CD4-positive, alpha-beta T cell (primary cell): ENCODE measurements around the gene RFNG. TPM values are rescaled to one million over a fixed set of nuclear protein-coding genes. Genes with fewer than 3 reads are reported as not detected.

Source experiments
- ATAC-seq: fragments of 200-7000 bp; cut with Tn5 transposase; one replicate; pipeline ENCODE4 v1.10.0; 2022; ENCODE audit warnings: mild to moderate bottlenecking; ENCODE audit not compliant: poor library complexity
- CTCF ChIA-PET: fragments of 350-600 bp; sonication (Branson Sonifier 250); formaldehyde crosslinking; loops from one replicate; lab custom pipeline; 2021; ENCODE audit warnings: antibody characterized with exemption, inconsistent platforms; lab: Charles Lee
- POLR2A ChIA-PET: fragments of 350-600 bp; sonication (Branson Sonifier 250); formaldehyde crosslinking; loops from one replicate; lab custom pipeline; 2021; ENCODE audit warnings: antibody characterized with exemption, inconsistent platforms; lab: Charles Lee
- DNase-seq, 14 experiments: peaks; one replicate each; pipeline ENCODE4 v3.0.0-alpha.2; 2013 to 2020; ENCODE audit warnings: mixed read lengths in 2 of 14
- H3K27ac ChIP-seq, 2 donors: one replicate each; pipeline versions ENCODE4 v1.5.1 to v1.7.0; 2013; ENCODE audit warnings: low read length in 2 of 2, low read depth in 1 of 2, mild to moderate bottlenecking in 1 of 2
- H3K27me3 ChIP-seq, 2 experiments: 1 replicate in 1 of 2; 2 replicates in 1 of 2; pipeline versions ENCODE4 v1.6.1 to v1.7.0; 2013; ENCODE audit warnings: low read length in 2 of 2, control low read depth in 1 of 2, mild to moderate bottlenecking in 1 of 2, moderate library complexity in 1 of 2; ENCODE audit not compliant: insufficient read depth in 2 of 2, control insufficient read depth in 1 of 2
- H3K36me3 ChIP-seq: one replicate; pipeline ENCODE4 v1.6.1; 2013; ENCODE audit warnings: low read length, control low read depth; ENCODE audit not compliant: insufficient read depth
- H3K4me1 ChIP-seq: one replicate; pipeline ENCODE4 v1.6.1; 2013; ENCODE audit warnings: low read length, control low read depth; ENCODE audit not compliant: insufficient read depth
- H3K4me3 ChIP-seq: one replicate; pipeline ENCODE4 v1.5.1; 2013; ENCODE audit warnings: mild to moderate bottlenecking, low read length, moderate library complexity
- H3K9me3 ChIP-seq, 2 experiments: 1 replicate in 1 of 2; 2 replicates in 1 of 2; pipeline versions ENCODE4 v1.6.1 to v1.7.0; 2013; ENCODE audit warnings: low read length in 2 of 2, mild to moderate bottlenecking in 2 of 2, control low read depth in 1 of 2, moderate library complexity in 1 of 2; ENCODE audit not compliant: control insufficient read depth in 1 of 2, insufficient read depth in 1 of 2
- H3K27ac Mint-ChIP-seq: one replicate; pipeline ENCODE4 v1.8.0; 2020; ENCODE audit warnings: mixed read lengths
- H3K27me3 Mint-ChIP-seq: one replicate; pipeline ENCODE4 v1.8.0; 2021; ENCODE audit warnings: mixed read lengths
- H3K36me3 Mint-ChIP-seq: one replicate; pipeline ENCODE4 v1.8.0; 2021; ENCODE audit warnings: low read depth, mixed read lengths
- H3K4me1 Mint-ChIP-seq: one replicate; pipeline ENCODE4 v1.8.0; 2021; ENCODE audit warnings: low read depth, mixed read lengths
- H3K4me3 Mint-ChIP-seq: one replicate; pipeline ENCODE4 v1.8.0; 2020; ENCODE audit warnings: mild to moderate bottlenecking, mixed read lengths
- H3K9me3 Mint-ChIP-seq: one replicate; pipeline ENCODE4 v1.8.0; 2020; ENCODE audit warnings: mixed read lengths
- intact Hi-C, 2 experiments: fragments of 100-400 bp; cut with DNase I in 1 of 2; cut with micrococcal nuclease in 1 of 2; formaldehyde crosslinking; loops; one replicate each; pipeline versions ENCODE4 v1.15.1 to v1.9.0; 2023 to 2025; cut with DNase I, micrococcal nuclease
- total RNA-seq, 174 experiments: library from RNA in 2 of 174; stranded (reverse) in 2 of 174; gene quantifications; one replicate each; pipeline ENCODE4 v1.2.3 and lab custom pipeline; 2021 to 2026
- TF ChIP-seq, protein P1 (sequence below): fragments of 200-600 bp; IDR thresholded peaks from one replicate; pipeline ENCODE4 v1.8.0; 2022; ENCODE audit warnings: antibody characterized with exemption, mild to moderate bottlenecking

RFNG gene
- total RNA-seq, 2 experiments from 2014 or later = 28.1 to 31.2 TPM

DNA sequence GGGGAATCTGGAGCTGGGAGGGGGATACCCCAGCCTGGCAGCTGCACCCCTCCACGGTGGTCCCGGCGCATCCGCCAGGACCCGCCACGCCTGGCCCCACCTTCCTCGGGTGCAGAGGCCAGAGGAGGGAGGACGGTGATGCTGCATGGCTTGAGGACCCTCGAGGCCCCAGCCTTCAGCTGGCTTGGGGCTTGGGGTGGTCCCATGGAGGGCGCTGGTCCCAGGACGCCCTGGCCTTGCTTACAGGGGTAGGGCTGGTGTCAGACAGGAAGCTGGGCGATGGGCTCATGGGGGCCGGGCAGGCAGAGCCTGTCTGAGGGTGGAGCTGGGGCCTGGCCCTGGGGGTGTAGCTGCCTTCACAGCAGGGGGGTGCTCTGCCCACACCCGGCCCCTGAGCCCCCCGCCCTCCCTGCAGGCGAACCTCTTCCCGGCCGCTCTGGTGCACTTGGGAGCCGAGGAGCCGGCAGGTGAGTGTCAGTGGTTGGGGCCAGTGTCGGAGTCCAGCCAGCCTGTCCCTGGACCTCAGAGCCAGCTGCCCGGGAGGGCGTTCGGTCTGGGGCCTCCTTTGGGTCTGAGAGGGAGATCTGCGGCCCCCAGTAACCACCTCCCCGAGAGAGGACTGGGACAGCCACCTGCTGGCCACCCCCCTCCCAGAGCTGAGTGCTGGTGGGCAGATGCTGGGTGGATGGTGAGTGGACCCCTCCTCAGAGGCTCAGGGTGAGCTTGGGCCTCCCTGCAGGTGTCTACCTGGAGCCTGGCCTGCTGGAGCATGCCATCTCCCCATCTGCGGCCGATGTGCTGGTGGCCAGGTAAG is 35.3 kb downstream of the RFNG start:
- Histone ChIP-seq H3K27ac (no peak overlapping the region), H3K9me3 (no peaks in the 10 kb centered on the region), H3K27me3 (no peaks in the 10 kb centered on the region), H3K4me3 (no peak overlapping the region), H3K4me1 (peaks cover 15% of the 10 kb centered on the region), H3K36me3 (peaks cover 11% of the 10 kb centered on the region)
- TF ChIP-seq, protein P1, sequence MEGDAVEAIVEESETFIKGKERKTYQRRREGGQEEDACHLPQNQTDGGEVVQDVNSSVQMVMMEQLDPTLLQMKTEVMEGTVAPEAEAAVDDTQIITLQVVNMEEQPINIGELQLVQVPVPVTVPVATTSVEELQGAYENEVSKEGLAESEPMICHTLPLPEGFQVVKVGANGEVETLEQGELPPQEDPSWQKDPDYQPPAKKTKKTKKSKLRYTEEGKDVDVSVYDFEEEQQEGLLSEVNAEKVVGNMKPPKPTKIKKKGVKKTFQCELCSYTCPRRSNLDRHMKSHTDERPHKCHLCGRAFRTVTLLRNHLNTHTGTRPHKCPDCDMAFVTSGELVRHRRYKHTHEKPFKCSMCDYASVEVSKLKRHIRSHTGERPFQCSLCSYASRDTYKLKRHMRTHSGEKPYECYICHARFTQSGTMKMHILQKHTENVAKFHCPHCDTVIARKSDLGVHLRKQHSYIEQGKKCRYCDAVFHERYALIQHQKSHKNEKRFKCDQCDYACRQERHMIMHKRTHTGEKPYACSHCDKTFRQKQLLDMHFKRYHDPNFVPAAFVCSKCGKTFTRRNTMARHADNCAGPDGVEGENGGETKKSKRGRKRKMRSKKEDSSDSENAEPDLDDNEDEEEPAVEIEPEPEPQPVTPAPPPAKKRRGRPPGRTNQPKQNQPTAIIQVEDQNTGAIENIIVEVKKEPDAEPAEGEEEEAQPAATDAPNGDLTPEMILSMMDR = no peak
- Mint-ChIP-seq H3K4me3 (no peak overlapping the region), H3K36me3 (no peaks in the 10 kb centered on the region), H3K27ac (no peak overlapping the region), H3K9me3 (no peaks in the 10 kb centered on the region), H3K4me1 (peaks cover 3% of the 10 kb centered on the region), H3K27me3 (no peaks in the 10 kb centered on the region)
- DNase-seq (no peak), ATAC-seq (no peak)
- ChIA-PET CTCF (interaction anchor here (1.3 kb wide), 1 partner anchor 57 kb away, joined by 4 read pairs; no protein-coding TSS in a partner anchor), POLR2A (interaction anchor here (1.1 to 1.5 kb wide), 2 partner anchors 14 to 57 kb away, joined by 3 to 5 read pairs; no protein-coding TSS in a partner anchor)
- intact Hi-C loops = no loop called here

DNA sequence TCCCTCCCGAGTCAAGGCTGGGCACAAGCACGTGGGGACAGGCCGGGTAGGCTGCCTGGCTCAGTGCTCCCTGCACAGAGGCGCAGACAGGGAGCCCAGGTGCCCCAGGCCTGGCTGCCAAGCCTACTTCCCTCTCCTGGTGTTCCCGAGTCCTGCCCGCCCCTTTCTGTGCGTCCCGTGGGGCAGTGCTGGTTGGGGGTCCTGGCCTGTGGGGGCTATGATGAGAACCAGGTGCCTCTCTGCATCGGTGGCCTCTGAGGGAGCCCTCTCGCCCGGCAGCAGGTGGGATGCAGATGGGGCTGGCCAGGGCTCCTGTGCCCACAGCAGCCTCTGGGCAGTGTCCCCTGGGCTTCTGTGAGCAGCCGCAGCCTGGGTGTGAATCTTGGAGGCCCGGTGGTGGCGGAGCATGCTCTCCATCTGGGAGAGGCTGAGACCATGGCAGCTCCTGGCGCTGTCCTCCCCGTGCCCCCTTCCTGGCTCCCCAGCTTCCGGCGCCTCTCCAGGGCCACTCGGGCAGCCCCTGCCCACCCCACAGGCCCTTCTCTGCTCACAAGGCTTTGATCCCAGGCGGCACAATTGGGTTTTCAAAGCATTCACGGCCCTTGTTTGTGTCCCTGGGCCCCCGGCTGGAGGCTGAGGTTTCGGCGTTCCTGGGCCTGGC is 36.2 kb downstream of the RFNG start:
- TF ChIP-seq, protein P1 = no peak
- H3K27ac ChIP-seq = no peak overlapping the region
- H3K36me3 ChIP-seq = peaks cover 11% of the 10 kb centered on the region
- no peak overlapping the region for H3K27ac Mint-ChIP-seq
- POLR2A ChIA-PET = interaction anchor here (1.1 kb wide), 1 partner anchor 56 kb away, joined by 5 read pairs; no protein-coding TSS in a partner anchor
- no peaks in the 10 kb centered on the region for H3K27me3 Mint-ChIP-seq
- no peaks in the 10 kb centered on the region for H3K36me3 Mint-ChIP-seq
- H3K4me3 ChIP-seq = no peak overlapping the region
- H3K9me3 Mint-ChIP-seq = no peaks in the 10 kb centered on the region
- intact Hi-C loops = no loop called here
- H3K27me3 ChIP-seq = no peaks in the 10 kb centered on the region
- no peak for DNase-seq
- H3K4me3 Mint-ChIP-seq = no peak overlapping the region
- peaks cover 7% of the 10 kb centered on the region for H3K4me1 ChIP-seq
- no peaks in the 10 kb centered on the region for H3K9me3 ChIP-seq
- H3K4me1 Mint-ChIP-seq = no peaks in the 10 kb centered on the region
- CTCF ChIA-PET = interaction anchor here (1.3 kb wide), 1 partner anchor 56 kb away, joined by 4 read pairs; no protein-coding TSS in a partner anchor
- no peak for ATAC-seq

DNA sequence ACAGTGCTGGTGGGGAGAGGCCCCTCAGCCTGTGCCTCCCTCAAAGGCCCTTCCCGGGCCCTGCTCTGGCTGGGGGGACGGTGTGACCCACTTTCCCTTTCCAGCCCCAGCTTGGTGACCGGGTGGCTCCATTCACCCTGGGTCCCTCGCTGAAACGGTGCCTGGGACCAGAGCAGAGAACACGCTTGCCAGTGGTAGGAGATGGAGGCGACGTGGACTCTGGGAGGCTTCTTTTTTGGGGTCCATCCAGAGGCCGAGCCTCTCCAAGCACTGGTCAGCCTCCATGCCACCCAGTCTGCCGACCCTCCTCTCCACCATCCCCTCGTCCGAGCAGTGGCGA is 36.7 kb downstream of the RFNG start:
- ChIA-PET CTCF (no interaction called here), POLR2A (no interaction called here)
- TF ChIP-seq, protein P1 = no peak
- Histone ChIP-seq H3K9me3 (no peaks in the 10 kb centered on the region), H3K27ac (no peak overlapping the region), H3K27me3 (no peaks in the 10 kb centered on the region), H3K36me3 (peaks cover 11% of the 10 kb centered on the region), H3K4me3 (no peak overlapping the region), H3K4me1 (peaks cover 3% of the 10 kb centered on the region)
- no peaks in the 10 kb centered on the region for H3K4me1 Mint-ChIP-seq
- intact Hi-C loops = no loop called here
- no peak overlapping the region for H3K27ac Mint-ChIP-seq
- DNase-seq (no peak), ATAC-seq (no peak)
- no peak overlapping the region for H3K4me3 Mint-ChIP-seq
- H3K9me3 Mint-ChIP-seq = no peaks in the 10 kb centered on the region
- no peaks in the 10 kb centered on the region for H3K36me3 Mint-ChIP-seq
- H3K27me3 Mint-ChIP-seq = no peaks in the 10 kb centered on the region
